ENCODE measurements around the gene LTF. TPM values are rescaled to one million over a fixed set of nuclear protein-coding genes. Genes with fewer than 3 reads are reported as not detected.

The LTF gene
- total RNA-seq, 2 donors from 2014 or later, result 1.0 to 1.6 TPM

GRCh38 chr3:46386205-46386604 lies 78.5 kb downstream of the LTF start:
- TF ChIP-seq, protein P1, sequence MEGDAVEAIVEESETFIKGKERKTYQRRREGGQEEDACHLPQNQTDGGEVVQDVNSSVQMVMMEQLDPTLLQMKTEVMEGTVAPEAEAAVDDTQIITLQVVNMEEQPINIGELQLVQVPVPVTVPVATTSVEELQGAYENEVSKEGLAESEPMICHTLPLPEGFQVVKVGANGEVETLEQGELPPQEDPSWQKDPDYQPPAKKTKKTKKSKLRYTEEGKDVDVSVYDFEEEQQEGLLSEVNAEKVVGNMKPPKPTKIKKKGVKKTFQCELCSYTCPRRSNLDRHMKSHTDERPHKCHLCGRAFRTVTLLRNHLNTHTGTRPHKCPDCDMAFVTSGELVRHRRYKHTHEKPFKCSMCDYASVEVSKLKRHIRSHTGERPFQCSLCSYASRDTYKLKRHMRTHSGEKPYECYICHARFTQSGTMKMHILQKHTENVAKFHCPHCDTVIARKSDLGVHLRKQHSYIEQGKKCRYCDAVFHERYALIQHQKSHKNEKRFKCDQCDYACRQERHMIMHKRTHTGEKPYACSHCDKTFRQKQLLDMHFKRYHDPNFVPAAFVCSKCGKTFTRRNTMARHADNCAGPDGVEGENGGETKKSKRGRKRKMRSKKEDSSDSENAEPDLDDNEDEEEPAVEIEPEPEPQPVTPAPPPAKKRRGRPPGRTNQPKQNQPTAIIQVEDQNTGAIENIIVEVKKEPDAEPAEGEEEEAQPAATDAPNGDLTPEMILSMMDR (IDR thresholded peaks at IDR 0.05), result no peak
- H3K9ac ChIP-seq (ENCODE audit: low read depth in 2 of 2, low read length in 2 of 2), result no peak overlapping the region
- H3K4me1 ChIP-seq, result peaks cover 12% of the 10 kb centered on the region
- no peaks in the 10 kb centered on the region for H3K9me3 ChIP-seq
- no peak overlapping the region for H3K4me3 ChIP-seq
- intact Hi-C loops (cut with DNase I), result no loop called here
- H3K27me3 ChIP-seq, result no peaks in the 10 kb centered on the region
- peak overlapping the region; percentile 35 for H3K27ac ChIP-seq
- no peaks in the 10 kb centered on the region for H3K36me3 ChIP-seq
- no peak for DNase-seq

Other genes with a start within 250 kb of the LTF start
- not detected for gene CCR3, start 222.4 kb downstream of the LTF start, total RNA-seq
- gene CCR2, start 110.8 kb downstream of the LTF start, total RNA-seq, result 1 to 10 TPM; 1.5 to 3.0 TPM
- gene CCR5, start 94.0 kb downstream of the LTF start, total RNA-seq, result 1 to 10 TPM in 1 of 2 donors, under 1 TPM in 1; 0.57 to 1.9 TPM
- gene CCRL2, start 57.6 kb downstream of the LTF start, total RNA-seq, result 10 to 100 TPM; 10.9 to 17.6 TPM
- gene RTP3, start 33.1 kb upstream of the LTF start, total RNA-seq, result not detected
- 1 to 10 TPM in 1 of 2 donors, under 1 TPM in 1; 0.44 to 2.0 TPM for gene LRRC2, start 101.4 kb upstream of the LTF start, total RNA-seq
- gene FAM240A, start 147.6 kb upstream of the LTF start, total RNA-seq, result not detected
- gene ALS2CL, start 228.8 kb upstream of the LTF start, total RNA-seq, result 10 to 100 TPM; 21.8 to 40.3 TPM
- gene TMIE, start 236.5 kb upstream of the LTF start, total RNA-seq, result under 1 TPM in 1 of 2 donors, not detected in 1; 0.13 TPM

All from colonic mucosa (tissue), 4 donors.